H1 (cell line): Measurements from ENCODE around the gene NSUN2. TPM values are rescaled to one million over a fixed set of nuclear protein-coding genes. Genes with fewer than 3 reads are reported as not detected.

Experiments
- CTCF ChIA-PET: fragments of 300-600 bp; sonication (Branson Sonifier 250); formaldehyde crosslinking; loops from one replicate; lab custom pipeline; 2021; ENCODE audit not compliant: partially characterized antibody; lab: Charles Lee
- POLR2A ChIA-PET: fragments of 300-600 bp; sonication (Branson Sonifier 250); formaldehyde crosslinking; loops from one replicate; lab custom pipeline; 2021; ENCODE audit warnings: inconsistent platforms; ENCODE audit not compliant: partially characterized antibody; lab: Charles Lee
- DNase-seq, 2 experiments: peaks; one replicate each; pipeline versions ENCODE4 v3.0.0 to v3.0.0-alpha.2; 2010 to 2022; ENCODE audit warnings: low spot score in 2 of 2, low read depth in 1 of 2, mixed read lengths in 1 of 2
- FAIRE-seq: peaks from 2 replicates; lab custom pipeline; 2011; peaks lifted over from hg19 to GRCh38; lab: Jason Lieb, UNC
- H2AFZ ChIP-seq: 2 replicates; pipeline ENCODE4 v1.8.1; 2012; ENCODE audit warnings: low read length, inconsistent platforms
- H2AK5ac ChIP-seq: 2 replicates; pipeline ENCODE4 v1.6.1; 2013; ENCODE audit warnings: low read depth, low read length
- H2BK120ac ChIP-seq: replicated peaks from 2 replicates; pipeline ENCODE3; 2013; ENCODE audit warnings: low read depth, low read length, inconsistent platforms
- H2BK12ac ChIP-seq: 2 replicates; pipeline ENCODE4 v1.6.1; 2013; ENCODE audit warnings: low read depth, low read length
- H2BK15ac ChIP-seq: 2 replicates; pipeline ENCODE4 v1.6.1; 2013; ENCODE audit warnings: low read length
- H2BK20ac ChIP-seq: 2 replicates; pipeline ENCODE4 v1.6.1; 2013; ENCODE audit warnings: low read length
- H2BK5ac ChIP-seq: 2 replicates; pipeline ENCODE4 v1.6.1; 2013; ENCODE audit warnings: low read depth, low read length
- H3K14ac ChIP-seq: 2 replicates; pipeline ENCODE4 v1.6.1; 2013; ENCODE audit warnings: inconsistent platforms; ENCODE audit not compliant: insufficient read length
- H3K18ac ChIP-seq: 2 replicates; pipeline ENCODE4 v1.6.1; 2013; ENCODE audit warnings: low read length; ENCODE audit errors: extremely low read depth
- H3K23ac ChIP-seq: 2 replicates; pipeline ENCODE4 v1.6.1; 2013; ENCODE audit warnings: inconsistent platforms; ENCODE audit not compliant: insufficient read length
- H3K23me2 ChIP-seq: 2 replicates; pipeline ENCODE4 v1.6.1; 2013; ENCODE audit warnings: low read depth, low read length
- H3K27ac ChIP-seq: 2 replicates; pipeline ENCODE4 v1.6.1; 2011; ENCODE audit warnings: low read depth, low read length, inconsistent platforms
- H3K27me3 ChIP-seq, 4 experiments: replicated peaks in 1 of 4; 1 replicate in 1 of 4; 2 replicates in 3 of 4; pipeline versions ENCODE4 v1.6.1 to v1.8.1; 2011 to 2013; ENCODE audit warnings: low read length in 3 of 4, mild to moderate bottlenecking in 3 of 4, inconsistent platforms in 2 of 4, mixed read lengths in 2 of 4, moderate library complexity in 1 of 4; ENCODE audit not compliant: control insufficient read depth in 3 of 4, insufficient read depth in 3 of 4; ENCODE audit errors: extremely low read depth in 1 of 4
- H3K36me3 ChIP-seq, 4 experiments: 2 replicates each; pipeline versions ENCODE4 v1.6.1 to v1.8.1; 2011 to 2013; ENCODE audit warnings: mild to moderate bottlenecking in 4 of 4, low read length in 3 of 4, moderate library complexity in 2 of 4, control low read depth in 1 of 4, inconsistent platforms in 1 of 4; ENCODE audit not compliant: insufficient read depth in 4 of 4, control insufficient read depth in 2 of 4
- H3K4ac ChIP-seq: replicated peaks from 2 replicates; pipeline ENCODE3; 2013; ENCODE audit warnings: low read length, low read depth, mixed read lengths, inconsistent platforms; ENCODE audit not compliant: insufficient read length
- H3K4me1 ChIP-seq, 4 experiments: replicated peaks in 1 of 4; 1 replicate in 1 of 4; 2 replicates in 3 of 4; pipeline versions ENCODE4 v1.6.1 to v1.8.1; 2011 to 2013; ENCODE audit warnings: low read length in 3 of 4, inconsistent platforms in 2 of 4, mixed read lengths in 1 of 4; ENCODE audit not compliant: insufficient read depth in 4 of 4, control insufficient read depth in 3 of 4
- H3K4me2 ChIP-seq, 2 experiments: 2 replicates each; pipeline versions ENCODE4 v1.6.1 to v1.8.1; 2011 to 2013; ENCODE audit warnings: low read depth in 2 of 2, low read length in 2 of 2, control low read depth in 1 of 2, inconsistent platforms in 1 of 2, mild to moderate bottlenecking in 1 of 2; ENCODE audit not compliant: insufficient read depth in 1 of 2
- H3K4me3 ChIP-seq, 4 experiments: fragments of 200-600, 300-600 bp in 1 of 4; sonication (generic), shearing (Covaris generic), sonication (Bioruptor Twin) in 1 of 4; 2 replicates each; pipeline versions ENCODE4 v1.5.1 to v1.8.1; 2011 to 2016; ENCODE audit warnings: low read length in 4 of 4, low read depth in 3 of 4, control low read depth in 2 of 4, inconsistent platforms in 2 of 4, mild to moderate bottlenecking in 2 of 4, mixed read lengths in 1 of 4, moderate library complexity in 1 of 4; ENCODE audit not compliant: insufficient read depth in 2 of 4; ENCODE audit errors: extremely low read depth in 1 of 4
- H3K56ac ChIP-seq: replicated peaks from 2 replicates; pipeline ENCODE3; 2013; ENCODE audit warnings: low read depth, mild to moderate bottlenecking, mixed read lengths, low read length, inconsistent platforms; ENCODE audit not compliant: insufficient read length
- H3K79me1 ChIP-seq: 2 replicates; pipeline ENCODE4 v1.6.1; 2013; ENCODE audit warnings: low read depth, low read length, control low read depth
- H3K79me2 ChIP-seq, 2 experiments: 2 replicates each; pipeline versions ENCODE4 v1.6.1 to v1.8.1; 2012 to 2013; ENCODE audit warnings: low read length in 2 of 2, mild to moderate bottlenecking in 2 of 2, inconsistent platforms in 1 of 2; ENCODE audit not compliant: insufficient read depth in 2 of 2, control insufficient read depth in 1 of 2
- H3K9ac ChIP-seq, 4 experiments: replicated peaks in 1 of 4; 1 replicate in 1 of 4; 2 replicates in 3 of 4; pipeline versions ENCODE4 v1.6.1 to v1.8.1; 2011 to 2013; ENCODE audit warnings: low read depth in 3 of 4, low read length in 3 of 4, control low read depth in 2 of 4, mild to moderate bottlenecking in 2 of 4, moderate library complexity in 2 of 4, inconsistent platforms in 1 of 4; ENCODE audit errors: extremely low read depth in 1 of 4
- H3K9me3 ChIP-seq, 2 experiments: 2 replicates each; pipeline versions ENCODE4 v1.6.1 to v1.8.1; 2012 to 2013; ENCODE audit warnings: mild to moderate bottlenecking in 2 of 2, moderate library complexity in 2 of 2, control low read depth in 1 of 2, inconsistent platforms in 1 of 2, low read depth in 1 of 2, low read length in 1 of 2, mixed read lengths in 1 of 2; ENCODE audit not compliant: insufficient read depth in 2 of 2
- H4K20me1 ChIP-seq, 2 experiments: replicated peaks in 1 of 2; 2 replicates each; pipeline versions ENCODE3 to v1.8.1; 2011 to 2013; ENCODE audit warnings: inconsistent platforms in 2 of 2, low read length in 2 of 2, mild to moderate bottlenecking in 1 of 2; ENCODE audit not compliant: insufficient read depth in 2 of 2, control insufficient read depth in 1 of 2
- H4K5ac ChIP-seq: 2 replicates; pipeline ENCODE4 v1.6.1; 2013; ENCODE audit warnings: low read length, low read depth, mixed read lengths, inconsistent platforms; ENCODE audit not compliant: insufficient read length
- H4K8ac ChIP-seq: 2 replicates; pipeline ENCODE4 v1.8.0; 2013; ENCODE audit warnings: mild to moderate bottlenecking, moderate library complexity, low read length, inconsistent platforms; ENCODE audit not compliant: insufficient read depth; ENCODE audit errors: extremely low read depth
- H4K91ac ChIP-seq: replicated peaks from 2 replicates; pipeline ENCODE3; 2013; ENCODE audit warnings: low read length, mixed read lengths, inconsistent platforms; ENCODE audit not compliant: insufficient read length
- EZH2 ChIP-seq: fragments of 200-600 bp; sonication (generic); IDR thresholded peaks from 2 replicates; pipeline ENCODE4 v1.7.1; 2012; ENCODE audit warnings: low read depth, mild to moderate bottlenecking, moderate library complexity, low read length, inconsistent platforms; ENCODE audit not compliant: severe bottlenecking
- SAP30 ChIP-seq: fragments of 300-600 bp; sonication (generic); IDR thresholded peaks from 2 replicates; pipeline ENCODE4 v1.7.1; 2012; ENCODE audit warnings: low read length, moderate library complexity, mild to moderate bottlenecking, inconsistent platforms; ENCODE audit not compliant: insufficient read depth, insufficient replicate concordance
- SIN3A ChIP-seq, 2 experiments: IDR thresholded peaks in 1 of 2; conservative IDR thresholded peaks in 1 of 2; 2 replicates each; pipeline ENCODE4 v1.6.1; 2011 to 2012; ENCODE audit warnings: low read length in 2 of 2, improper control_type of control experiment in 1 of 2, low read depth in 1 of 2, mild to moderate bottlenecking in 1 of 2
- WGBS, 2 experiments: shearing (Covaris generic) in 1 of 2; methylation state at CpG; one replicate each; pipeline versions ENCODE4 v1.1.6 to v1.1.7; 2013 to 2015; ENCODE audit warnings: low lambda C conversion rate in 2 of 2, mixed read lengths in 2 of 2, inconsistent platforms in 1 of 2, low coverage in 1 of 2, missing lambda C conversion rate in 1 of 2; ENCODE audit not compliant: insufficient replicate concordance in 2 of 2, insufficient coverage in 1 of 2, insufficient read length in 1 of 2; ENCODE audit errors: extremely low coverage in 1 of 2, missing lambda C conversion rate in 1 of 2; 5-methylcytosine and 5-hydroxymethylcytosine counted together
- polyA plus RNA-seq, 7 experiments: library from polyadenylated mRNA; depleted of rRNA in 3 of 7; stranded (reverse) in 5 of 7; unstranded in 2 of 7; fragments of >200 nt in 5 of 7; fragments of 200-250 nt in 2 of 7; gene quantifications; 1 replicate in 5 of 7; 2 replicates in 1 of 7; 4 replicates in 1 of 7; pipeline versions ENCODE4 v1.2.1 to v1.2.3, GENCODE V29; 2011 to 2013; ENCODE audit warnings: missing spikeins in 2 of 7, mixed read lengths in 2 of 7
- total RNA-seq: library from RNA; stranded (reverse); fragmentation: NEBNext Ultra II Directional; extraction: Animal tissue kit (Norgen Biotek cat#: 25700); gene quantifications from 2 replicates; pipeline ENCODE4 v1.2.1, GENCODE V29; 2021

Gene NSUN2
- total and polyA plus RNA-seq, 2 of the 8 experiments (the other 6 are each of a cell fraction or from before 2014, with no cell fraction given), result 47.3 to 94.7 TPM

DNA sequence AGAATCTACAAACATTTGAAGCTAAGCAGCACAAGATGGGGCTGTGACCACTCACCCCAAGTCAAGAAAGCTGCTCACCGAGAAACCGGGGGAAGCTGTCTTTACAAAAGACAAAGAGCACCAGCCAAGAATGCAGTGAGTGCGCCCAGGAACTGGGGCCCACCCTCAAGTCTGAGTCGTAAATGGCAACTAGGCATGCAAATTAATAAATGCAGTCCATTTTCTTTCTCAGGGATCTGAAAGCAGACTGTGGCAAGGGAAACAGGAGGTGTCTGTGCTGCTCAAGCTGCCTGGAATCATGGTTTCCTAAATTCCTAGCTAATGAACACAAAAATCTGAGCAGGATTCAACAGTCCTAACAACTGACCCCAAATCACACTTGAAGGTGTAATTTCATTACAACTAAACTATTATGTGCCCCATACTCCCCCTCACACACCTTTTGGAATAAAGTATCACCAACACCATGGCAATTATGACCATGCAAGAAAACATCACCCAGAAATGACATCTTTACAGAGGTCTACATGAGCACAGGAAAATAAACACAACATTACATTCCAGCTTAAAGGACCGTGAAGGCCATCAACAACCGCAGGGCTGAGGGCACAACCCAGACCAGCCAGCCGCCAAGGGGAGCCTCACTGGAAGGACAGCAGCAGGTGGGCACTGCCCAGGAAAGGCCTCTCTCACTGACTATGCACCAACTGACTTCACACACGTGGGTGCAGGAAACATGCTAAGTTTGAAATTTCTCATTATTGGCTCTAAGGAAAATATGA, 17.6 kb downstream of the NSUN2 start:
- Histone ChIP-seq H3K9ac (no peak overlapping the region), H3K27me3 (no peaks in the 10 kb centered on the region), H2AK5ac (no peak overlapping the region), H4K91ac (no peak overlapping the region), H2BK12ac (no peak overlapping the region), H2BK120ac (no peak overlapping the region), H2BK20ac (no peak overlapping the region), H4K8ac (no peak overlapping the region; the same call in 1 of the 2 replicates), H4K20me1 (peaks cover 17 to 37% of the 10 kb centered on the region in 2 experiments), H2BK15ac (no peak overlapping the region), H3K4ac (no peak overlapping the region), H2AFZ (no peak overlapping the region), H3K27ac (no peak overlapping the region), H3K9me3 (no peaks in the 10 kb centered on the region), H3K4me2 (no peak overlapping the region), H3K36me3 (peaks cover 33 to 95% (median 70%) of the 10 kb centered on the region in 4 experiments), H3K4me3 (no peak overlapping the region), H3K23me2 (no peaks in the 10 kb centered on the region), H3K4me1 (no peaks in the 10 kb centered on the region), H3K23ac (no peak overlapping the region), H3K79me2 (peaks cover 10 to 52% of the 10 kb centered on the region in 2 experiments), H3K56ac (no peak overlapping the region), H4K5ac (no peak overlapping the region), H3K18ac (no peak overlapping the region), H3K79me1 (peaks cover 7% of the 10 kb centered on the region; the same call in 1 of the 2 replicates), H2BK5ac (no peak overlapping the region), H3K14ac (no peak overlapping the region)
- CTCF ChIA-PET, result interaction anchor here (0.8 to 1.2 kb wide), 2 partner anchors 13 to 18 kb away, joined by 3 to 4 read pairs; partner anchors contain the start of gene SRD5A1
- DNase-seq, result no peak
- WGBS, 2 experiments, result 89% methylated on average over 8 of the region's 8 CpGs; no CpG with 5 or more reads in 1 of the 2 experiments
- POLR2A ChIA-PET, result interaction anchor here (0.6 to 1.8 kb wide), 4 partner anchors 10 to 67 kb away, joined by 3 to 6 read pairs (median 5); partner anchors contain the start of genes NSUN2 and SRD5A1
- FAIRE-seq, result no peak
- TF ChIP-seq EZH2, result no peak
- TF ChIP-seq SAP30, result no peak
- TF ChIP-seq SIN3A (conservative IDR thresholded peaks at IDR 0.05 in 1 of 2, IDR thresholded peaks at IDR 0.05 in 1 of 2; ENCODE audit: low read depth in 1 of 2, low read length in 2 of 2), result no peak
